GM23338 (cell line): Measurements from ENCODE around the gene CTAGE1.

Experiments used
- EZH2 ChIP-seq: fragments of 200-600 bp; sonication (generic); IDR thresholded peaks from one replicate; pipeline ENCODE4 v1.8.0; 2017; ENCODE audit warnings: antibody characterized with exemption, mild to moderate bottlenecking, low read depth; ENCODE audit not compliant: unreplicated experiment
- POLR2AphosphoS5 ChIP-seq: IDR thresholded peaks from 2 replicates; pipeline ENCODE4 v1.6.1; 2016; ENCODE audit warnings: antibody characterized with exemption, low read depth
- REST ChIP-seq: IDR thresholded peaks from one replicate; pipeline ENCODE4 v1.6.1; 2018; ENCODE audit warnings: antibody characterized with exemption; ENCODE audit not compliant: unreplicated experiment
- TF ChIP-seq, protein P1 (sequence below), 2 experiments: fragments of 200-600 bp in 1 of 2; sonication (generic) in 1 of 2; conservative IDR thresholded peaks; 2 replicates each; pipeline versions ENCODE4 v1.5.1 to v1.6.1; 2016 to 2017; ENCODE audit warnings: antibody characterized with exemption in 2 of 2, low read depth in 2 of 2, mild to moderate bottlenecking in 2 of 2, moderate library complexity in 1 of 2

- TF ChIP-seq, protein P1, sequence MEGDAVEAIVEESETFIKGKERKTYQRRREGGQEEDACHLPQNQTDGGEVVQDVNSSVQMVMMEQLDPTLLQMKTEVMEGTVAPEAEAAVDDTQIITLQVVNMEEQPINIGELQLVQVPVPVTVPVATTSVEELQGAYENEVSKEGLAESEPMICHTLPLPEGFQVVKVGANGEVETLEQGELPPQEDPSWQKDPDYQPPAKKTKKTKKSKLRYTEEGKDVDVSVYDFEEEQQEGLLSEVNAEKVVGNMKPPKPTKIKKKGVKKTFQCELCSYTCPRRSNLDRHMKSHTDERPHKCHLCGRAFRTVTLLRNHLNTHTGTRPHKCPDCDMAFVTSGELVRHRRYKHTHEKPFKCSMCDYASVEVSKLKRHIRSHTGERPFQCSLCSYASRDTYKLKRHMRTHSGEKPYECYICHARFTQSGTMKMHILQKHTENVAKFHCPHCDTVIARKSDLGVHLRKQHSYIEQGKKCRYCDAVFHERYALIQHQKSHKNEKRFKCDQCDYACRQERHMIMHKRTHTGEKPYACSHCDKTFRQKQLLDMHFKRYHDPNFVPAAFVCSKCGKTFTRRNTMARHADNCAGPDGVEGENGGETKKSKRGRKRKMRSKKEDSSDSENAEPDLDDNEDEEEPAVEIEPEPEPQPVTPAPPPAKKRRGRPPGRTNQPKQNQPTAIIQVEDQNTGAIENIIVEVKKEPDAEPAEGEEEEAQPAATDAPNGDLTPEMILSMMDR (conservative IDR thresholded peaks at IDR 0.05; ENCODE audit: low read depth in 2 of 2) = no peak
- TF ChIP-seq EZH2 (no peak), POLR2AphosphoS5 (no peak), REST (no peak)
These were observed 16.2 kb upstream of the CTAGE1 start for GRCh38 chr18:22433956-22434355.
